GM19468 (cell line): Measurements from ENCODE around the gene COL27A1.

Experiments
- ATAC-seq: cut with Tn5 transposase; IDR thresholded peaks from one replicate; pipeline ENCODE4 v1.9.1; 2021; ENCODE audit warnings: mild to moderate bottlenecking, moderate library complexity, moderate number of reproducible peaks; ENCODE audit not compliant: unreplicated experiment; ENCODE audit errors: extremely low read depth

Gene COL27A1

GRCh38 chr9:114344188-114344566 lies 188.8 kb downstream of the COL27A1 start:
- ATAC-seq = no peak

DNA sequence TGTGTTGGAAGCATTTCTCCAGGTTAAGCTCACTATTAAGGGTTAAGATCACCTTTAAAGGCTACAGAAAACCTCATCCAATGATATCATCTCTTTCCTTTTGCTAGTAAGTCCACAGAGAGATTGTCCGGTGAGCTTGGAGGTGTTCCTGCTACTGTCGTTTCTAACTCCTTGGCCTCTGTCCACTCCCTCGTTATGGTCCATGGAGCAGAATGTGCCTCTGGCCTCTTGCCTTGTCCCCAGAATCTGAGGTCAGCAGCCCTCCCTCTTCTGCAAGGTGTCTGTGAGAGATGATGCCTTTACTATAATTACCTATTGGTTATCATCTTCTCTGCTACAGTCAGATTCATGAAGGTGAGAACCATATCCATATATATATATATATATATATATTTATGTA lies 189.4 kb downstream of the COL27A1 start:
- no peak for ATAC-seq

- ATAC-seq = no peak
These were observed 190.2 kb downstream of the COL27A1 start for GRCh38 chr9:114345493-114346065.

DNA sequence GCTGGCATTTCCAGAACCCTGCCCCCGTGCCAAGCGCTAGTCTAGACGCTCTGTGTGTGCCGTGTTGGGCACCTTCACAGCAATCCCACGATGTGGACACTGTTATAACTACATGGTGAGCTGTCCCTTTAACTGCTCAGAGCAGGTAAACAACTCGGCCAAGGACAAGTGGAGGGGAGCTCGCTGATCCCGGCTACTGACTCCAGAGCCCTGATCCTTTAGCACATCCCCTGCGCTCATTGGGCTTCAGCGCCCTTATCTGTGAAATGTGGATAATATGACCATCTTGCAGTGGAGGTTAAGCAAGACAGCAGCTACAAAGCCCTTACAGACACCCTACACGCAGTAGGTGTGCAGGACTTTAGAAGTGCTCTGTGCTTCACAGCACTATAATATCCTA lies 190.8 kb downstream of the COL27A1 start:
- ATAC-seq = no peak

DNA sequence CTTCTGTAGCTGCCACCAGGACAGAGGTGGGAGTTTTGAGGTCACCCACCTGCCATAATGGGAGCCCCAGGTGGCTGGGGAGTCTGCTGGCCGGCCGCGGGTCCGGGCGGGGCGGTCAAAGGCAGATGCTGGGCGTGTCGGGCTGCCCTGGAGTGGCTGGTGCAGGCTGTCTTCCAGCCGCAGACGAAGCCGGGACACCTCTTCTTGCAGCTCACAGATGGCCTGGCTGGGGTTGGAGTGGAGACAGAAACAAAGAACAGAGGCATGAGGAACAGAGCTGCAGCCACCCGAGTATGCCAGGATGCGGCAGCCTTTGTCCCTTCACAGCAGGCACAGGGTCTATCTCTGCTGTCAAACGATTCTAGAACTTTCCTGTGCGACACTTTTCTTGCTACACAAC lies 192.3 kb downstream of the COL27A1 start:
- no peak for ATAC-seq

- ATAC-seq = no peak
These were observed 193.0 kb downstream of the COL27A1 start for GRCh38 chr9:114348261-114348905.

DNA sequence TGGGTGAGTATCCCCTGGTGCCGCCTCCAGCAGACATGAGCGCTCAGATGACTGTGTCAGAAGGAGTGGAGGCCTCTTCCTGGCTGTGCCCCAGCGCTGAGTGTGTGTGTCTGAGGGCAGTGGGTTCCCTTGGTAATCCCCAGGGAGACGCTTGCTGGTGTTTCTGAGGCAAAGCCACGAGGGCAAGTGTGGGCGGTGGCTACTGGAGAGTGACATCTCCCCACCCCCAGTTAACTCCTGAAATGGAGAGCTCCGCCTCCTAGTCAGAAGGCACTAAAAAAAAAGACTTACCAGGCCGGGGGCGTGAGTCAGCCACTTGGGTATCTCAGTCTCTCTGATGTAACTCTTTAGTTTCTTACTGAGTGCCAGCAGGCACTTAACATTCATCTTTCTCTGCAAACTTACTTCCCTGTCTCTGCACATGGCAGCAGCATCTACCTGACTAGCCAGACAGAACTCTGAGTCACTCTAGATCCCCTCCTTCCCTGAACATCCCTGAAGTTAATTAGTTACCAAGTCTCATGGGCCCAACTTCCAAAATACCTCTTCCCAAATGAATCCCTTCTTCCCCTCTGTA lies 193.7 kb downstream of the COL27A1 start:
- ATAC-seq = peak; percentile 61

DNA sequence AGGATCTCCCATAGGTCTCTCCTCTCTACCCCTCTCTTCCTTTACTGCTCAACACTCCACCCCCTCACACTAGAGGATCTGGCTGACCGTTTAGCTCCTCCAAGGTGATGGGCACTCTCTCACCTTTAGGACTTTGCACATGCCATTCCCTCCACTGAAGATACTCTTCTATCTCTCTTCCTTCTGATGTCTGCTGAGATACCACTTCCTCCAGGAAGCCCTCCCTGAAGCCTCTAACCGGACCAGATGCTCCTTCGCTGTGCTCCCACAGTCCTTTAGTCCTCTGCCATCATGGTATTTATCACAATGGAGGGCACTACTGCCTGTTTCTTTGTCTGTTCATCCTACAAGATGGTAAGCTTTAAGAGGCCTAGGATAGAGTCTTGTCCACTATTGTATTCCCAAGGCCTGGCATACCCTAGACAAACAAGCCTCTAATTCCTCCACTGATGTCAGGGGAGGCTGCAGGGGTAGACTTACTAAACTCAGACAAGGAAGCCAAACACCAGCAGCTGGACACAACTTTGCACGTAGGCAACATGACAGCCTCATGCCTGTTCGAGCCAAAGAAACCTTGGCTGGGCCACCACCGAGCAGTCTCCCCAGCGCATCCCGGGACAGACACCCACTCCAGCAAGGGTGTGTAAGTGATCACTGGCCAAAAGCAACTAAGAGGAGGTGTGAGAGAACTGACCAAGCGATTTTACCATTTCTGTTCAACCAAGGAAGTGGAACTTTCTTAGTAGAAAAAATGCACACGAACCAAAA lies 194.6 kb downstream of the COL27A1 start:
- no peak for ATAC-seq

- no peak for ATAC-seq
These were observed 195.5 kb downstream of the COL27A1 start for GRCh38 chr9:114350636-114351401.

GRCh38 chr9:114351932-114352331 lies 196.6 kb downstream of the COL27A1 start:
- ATAC-seq = no peak

- no peak for ATAC-seq
These were observed 200.5 kb downstream of the COL27A1 start for GRCh38 chr9:114355821-114356220.

GRCh38 chr9:114356792-114357191 lies 201.5 kb downstream of the COL27A1 start:
- no peak for ATAC-seq

- ATAC-seq = no peak
These were observed 202.0 kb downstream of the COL27A1 start for GRCh38 chr9:114357360-114357759.

GRCh38 chr9:114357911-114358328 lies 202.6 kb downstream of the COL27A1 start:
- ATAC-seq = no peak

DNA sequence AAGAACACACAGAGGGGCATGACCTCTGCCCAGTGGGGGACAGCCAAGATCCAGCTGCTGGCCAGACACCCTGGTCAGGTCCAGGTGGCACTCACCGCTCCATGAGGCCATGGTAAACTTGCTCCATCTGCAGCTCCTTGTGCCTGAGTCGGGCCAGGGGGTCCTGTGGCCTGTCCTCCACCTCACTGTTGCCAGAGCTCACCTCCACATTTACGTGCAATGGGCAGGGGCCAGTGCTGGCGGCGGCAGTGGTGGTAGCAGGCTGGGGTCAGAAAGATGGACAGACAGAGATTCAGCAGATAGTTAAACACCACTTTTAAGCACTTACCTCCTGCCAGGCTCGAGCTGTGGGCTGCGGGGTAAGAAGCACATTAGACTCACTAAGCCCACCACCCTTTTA lies 204.5 kb downstream of the COL27A1 start:
- no peak for ATAC-seq

GRCh38 chr9:114361542-114361941 lies 206.2 kb downstream of the COL27A1 start:
- no peak for ATAC-seq
